ENCODE data around the gene BICDL2. TPM values are rescaled to one million over a fixed set of nuclear protein-coding genes. Genes with fewer than 3 reads are reported as not detected.
A peak's percentile ranks its signal among the peaks of the same experiment; 100 is the strongest.

BICDL2 gene
- total and polyA plus RNA-seq, 9 of the 15 experiments (the other 6 are each of a cell fraction or from before 2014, with no cell fraction given), result 0.09 to 0.28 (median 0.09) TPM; not detected in 6

GRCh38 chr16:3007059-3007956, 29.4 kb downstream of the BICDL2 start (continued):
- peak; percentile 57 for TF ChIP-seq PKNOX1 (IDR thresholded peaks at IDR 0.05)
- TF ChIP-seq TRIM25 (IDR thresholded peaks at IDR 0.05; ENCODE audit: borderline replicate concordance), result no peak
- peak; percentile 57; the same call in 1 of the 2 replicates for TF ChIP-seq CTBP1 (IDR thresholded peaks at IDR 0.05; ENCODE audit: borderline replicate concordance)
- TF ChIP-seq ZNF592 (IDR thresholded peaks at IDR 0.05), result peak; percentile 81
- TF ChIP-seq FOXM1 (IDR thresholded peaks at IDR 0.05; ENCODE audit: low read depth), result peak; percentile 52; the same call in 1 of the 2 replicates
- TF ChIP-seq FOXM1 (CRISPR knock-in tag; IDR thresholded peaks at IDR 0.05; ENCODE audit: low read depth), result no peak
- TF ChIP-seq ELF4 (CRISPR knock-in tag; IDR thresholded peaks at IDR 0.05), result 0 out of 2 replicates have a peak, but pooled peaks have one; percentile 4
- peak; percentile 25; the same call in 1 of the 2 replicates for TF ChIP-seq TEAD4 (IDR thresholded peaks at IDR 0.05; ENCODE audit: low read length)
- no peak for TF ChIP-seq TEAD4 (CRISPR knock-in tag; IDR thresholded peaks at IDR 0.05; ENCODE audit: borderline replicate concordance)
- peak; percentile 72; the same call in 1 of the 2 replicates for TF ChIP-seq BRD4 (IDR thresholded peaks at IDR 0.05)
- peak; percentile 86 for TF ChIP-seq VEZF1 (CRISPR knock-in tag; IDR thresholded peaks at IDR 0.05)
- TF ChIP-seq RFX1 (IDR thresholded peaks at IDR 0.05), result no peak
- no peak for TF ChIP-seq HNRNPLL (IDR thresholded peaks at IDR 0.05; ENCODE audit: low read depth, low read length, poor library complexity, severe bottlenecking)
- TF ChIP-seq LEF1 (IDR thresholded peaks at IDR 0.05), result peak; percentile 48; the same call in 1 of the 2 replicates

Data from K562 (cell line).